OCI-LY3 (cell line): ENCODE data around the gene PIP5K1C.

Experiments
- H2AFZ ChIP-seq: fragments of 200-600, 300-600 bp; shearing (Covaris generic); 2 replicates; pipeline ENCODE4 v1.6.0; 2014; ENCODE audit warnings: antibody characterized with exemption, low read depth, low read length
- H3K27ac ChIP-seq: fragments of 200-600, 300-600 bp; sonication (generic); 2 replicates; pipeline ENCODE4 v1.5.1; 2014; ENCODE audit warnings: mild to moderate bottlenecking, low read length, moderate library complexity, mixed read lengths
- H3K27me3 ChIP-seq: fragments of 200-600, 300-600 bp; sonication (generic); 2 replicates; pipeline ENCODE4 v1.6.1; 2014; ENCODE audit warnings: low read depth, low read length, mixed read lengths
- H3K36me3 ChIP-seq: fragments of 200-600, 300-600 bp; sonication (generic); replicated peaks from 2 replicates; pipeline ENCODE3; 2014; ENCODE audit warnings: low read depth, low read length, mixed read lengths
- H3K4me1 ChIP-seq: fragments of 300-600, 200-600 bp; sonication (generic); 2 replicates; pipeline ENCODE4 v1.6.1; 2014; ENCODE audit warnings: low read length, mixed read lengths
- H3K4me2 ChIP-seq: fragments of 200-600, 300-600 bp; sonication (generic); 2 replicates; pipeline ENCODE4 v1.6.1; 2014; ENCODE audit warnings: low read length, mixed read lengths
- H3K4me3 ChIP-seq: fragments of 300-600, 200-600 bp; sonication (generic); 2 replicates; pipeline ENCODE4 v1.5.1; 2014; ENCODE audit warnings: antibody characterized with exemption, mild to moderate bottlenecking, low read length, moderate library complexity
- H3K79me2 ChIP-seq: fragments of 300-600, 200-600 bp; shearing (Covaris generic); 2 replicates; pipeline ENCODE4 v1.6.1; 2014; ENCODE audit warnings: mild to moderate bottlenecking, low read length, mixed read lengths
- H3K9ac ChIP-seq: fragments of 300-600, 200-600 bp; shearing (Covaris generic); 2 replicates; pipeline ENCODE4 v1.6.0; 2014; ENCODE audit warnings: mild to moderate bottlenecking, low read length, moderate library complexity
- H3K9me3 ChIP-seq: fragments of 200-600, 300-600 bp; shearing (Covaris generic); 2 replicates; pipeline ENCODE4 v1.6.1; 2014; ENCODE audit warnings: low read length, mixed read lengths; ENCODE audit not compliant: insufficient read depth
- H4K20me1 ChIP-seq: fragments of 200-600, 300-600 bp; sonication (generic); 2 replicates; pipeline ENCODE4 v1.6.1; 2016; ENCODE audit warnings: low read length, mixed read lengths; ENCODE audit not compliant: insufficient read depth
- CTCF ChIP-seq: fragments of 200-600, 300-600 bp; sonication (generic); IDR thresholded peaks from 2 replicates; pipeline ENCODE4 v1.5.1; 2014; ENCODE audit warnings: antibody characterized with exemption, low read length, low read depth
- EZH2phosphoT487 ChIP-seq: fragments of 200-600 bp; shearing (Covaris generic); IDR thresholded peaks from 2 replicates; pipeline ENCODE4 v1.6.1; 2018; ENCODE audit warnings: antibody characterized with exemption, mixed run types, low read depth

The PIP5K1C gene

GRCh38 chr19:3622224-3622623 lies 78.0 kb downstream of the PIP5K1C start:
- Histone ChIP-seq H3K27me3 (no peaks in the 10 kb centered on the region), H2AFZ (no peak overlapping the region), H3K36me3 (peaks cover 14% of the 10 kb centered on the region), H3K9ac (no peak overlapping the region), H4K20me1 (peaks cover 13% of the 10 kb centered on the region; the same call in 1 of the 2 replicates), H3K79me2 (peaks cover 32% of the 10 kb centered on the region), H3K27ac (no peak overlapping the region), H3K9me3 (no peaks in the 10 kb centered on the region), H3K4me3 (no peak overlapping the region), H3K4me1 (peaks cover 9% of the 10 kb centered on the region), H3K4me2 (no peak overlapping the region)
- TF ChIP-seq EZH2phosphoT487 (no peak), CTCF (no peak)

GRCh38 chr19:3621689-3622088 lies 78.6 kb downstream of the PIP5K1C start:
- peaks cover 13% of the 10 kb centered on the region; the same call in 1 of the 2 replicates for H4K20me1 ChIP-seq
- no peak overlapping the region for H2AFZ ChIP-seq
- H3K4me3 ChIP-seq, result no peak overlapping the region
- H3K9ac ChIP-seq, result no peak overlapping the region
- H3K79me2 ChIP-seq, result peaks cover 32% of the 10 kb centered on the region
- H3K27me3 ChIP-seq, result no peaks in the 10 kb centered on the region
- TF ChIP-seq EZH2phosphoT487 (no peak), CTCF (no peak)
- H3K27ac ChIP-seq, result no peak overlapping the region
- H3K9me3 ChIP-seq, result no peaks in the 10 kb centered on the region
- peaks cover 14% of the 10 kb centered on the region for H3K36me3 ChIP-seq
- H3K4me1 ChIP-seq, result peaks cover 8% of the 10 kb centered on the region
- H3K4me2 ChIP-seq, result no peak overlapping the region

- Histone ChIP-seq H3K27me3 (no peaks in the 10 kb centered on the region), H3K4me3 (no peak overlapping the region), H3K4me1 (peaks cover 8% of the 10 kb centered on the region), H3K36me3 (peaks cover 14% of the 10 kb centered on the region), H3K9me3 (no peaks in the 10 kb centered on the region), H3K79me2 (peaks cover 26% of the 10 kb centered on the region), H2AFZ (no peak overlapping the region), H3K27ac (no peak overlapping the region), H4K20me1 (peaks cover 9% of the 10 kb centered on the region; the same call in 1 of the 2 replicates), H3K4me2 (no peak overlapping the region), H3K9ac (no peak overlapping the region)
- TF ChIP-seq CTCF (no peak), EZH2phosphoT487 (no peak)
Observed at GRCh38 chr19:3620817-3621547, 79.3 kb downstream of the PIP5K1C start.

- peaks cover 17% of the 10 kb centered on the region for H3K36me3 ChIP-seq
- peaks cover 19% of the 10 kb centered on the region for H3K79me2 ChIP-seq
- 0 out of 2 replicates have a peak, but pooled peaks cover 4% of the 10 kb centered on the region for H4K20me1 ChIP-seq
- TF ChIP-seq CTCF (no peak), EZH2phosphoT487 (no peak)
- H3K4me1 ChIP-seq, result peaks cover 1% of the 10 kb centered on the region
- no peak overlapping the region for H3K4me2 ChIP-seq
- no peak overlapping the region for H2AFZ ChIP-seq
- H3K4me3 ChIP-seq, result no peak overlapping the region
- no peak overlapping the region for H3K27ac ChIP-seq
- no peaks in the 10 kb centered on the region for H3K27me3 ChIP-seq
- no peak overlapping the region for H3K9ac ChIP-seq
- H3K9me3 ChIP-seq, result no peaks in the 10 kb centered on the region
Observed at GRCh38 chr19:3620145-3620816, 80.0 kb downstream of the PIP5K1C start.
